Activated T-cell treated with anti-CD3 and anti-CD28 coated beads, Interleukin-2, amount 50 U/mL, for 72 hours (primary cell): ENCODE measurements around the gene CST9L. TPM values are rescaled to one million over a fixed set of nuclear protein-coding genes. Genes with fewer than 3 reads are reported as not detected.

ENCODE experiments used
- ATAC-seq, 2 donors: fragments of 150-1000 bp; cut with Tn5 transposase; replicated peaks in 1 of 2; 2 replicates each; pipeline ENCODE4 v1.10.0; 2021; ENCODE audit warnings: moderate library complexity in 2 of 2, mild to moderate bottlenecking in 1 of 2
- DNase-seq, 2 donors: peaks; one replicate each; pipeline ENCODE4 v3.0.0; 2021 to 2022; ENCODE audit warnings: mixed read lengths in 1 of 2
- H3K27ac Mint-ChIP-seq: one replicate; pipeline ENCODE4 v1.8.0; 2022; ENCODE audit warnings: mild to moderate bottlenecking, moderate library complexity, mixed read lengths
- H3K27me3 Mint-ChIP-seq: one replicate; pipeline ENCODE4 v1.8.0; 2022; ENCODE audit warnings: low read depth, mixed read lengths
- H3K36me3 Mint-ChIP-seq, 2 donors: one replicate each; pipeline ENCODE4 v1.8.0; 2022; ENCODE audit warnings: mixed read lengths in 2 of 2, mild to moderate bottlenecking in 1 of 2; ENCODE audit not compliant: insufficient read depth in 2 of 2
- H3K4me1 Mint-ChIP-seq: one replicate; pipeline ENCODE4 v1.8.0; 2022; ENCODE audit warnings: low read depth, mixed read lengths
- H3K4me3 Mint-ChIP-seq, 2 donors: one replicate each; pipeline ENCODE4 v1.8.0; 2022; ENCODE audit warnings: mild to moderate bottlenecking in 2 of 2, mixed read lengths in 2 of 2, moderate library complexity in 2 of 2
- H3K9me3 Mint-ChIP-seq, 2 donors: one replicate each; pipeline ENCODE4 v1.8.0; 2022; ENCODE audit warnings: mixed read lengths in 2 of 2
- total RNA-seq, 2 donors: library from RNA; stranded (reverse); gene quantifications; one replicate each; pipeline ENCODE4 v1.2.3, GENCODE V29; 2022

Gene CST9L
- total RNA-seq, 2 donors from 2014 or later, result not detected

GRCh38 chr20:23550227-23550626 lies 18.1 kb downstream of the CST9L start:
- no peak for ATAC-seq
- H3K9me3 Mint-ChIP-seq, result no peaks in the 10 kb centered on the region
- no peak for DNase-seq
- no peaks in the 10 kb centered on the region for H3K36me3 Mint-ChIP-seq
- no peak overlapping the region for H3K27ac Mint-ChIP-seq
- no peaks in the 10 kb centered on the region for H3K27me3 Mint-ChIP-seq
- H3K4me3 Mint-ChIP-seq, result no peak overlapping the region
- no peaks in the 10 kb centered on the region for H3K4me1 Mint-ChIP-seq

- ATAC-seq, result no peak
- Mint-ChIP-seq H3K27me3 (peaks cover 8% of the 10 kb centered on the region), H3K4me1 (no peaks in the 10 kb centered on the region)
Measured at GRCh38 chr20:23548408-23548807, 19.9 kb downstream of the CST9L start.

GRCh38 chr20:23547613-23548012 lies 20.7 kb downstream of the CST9L start:
- no peaks in the 10 kb centered on the region for H3K9me3 Mint-ChIP-seq
- DNase-seq, result no peak
- H3K4me1 Mint-ChIP-seq, result no peaks in the 10 kb centered on the region
- H3K27me3 Mint-ChIP-seq, result peaks cover 8% of the 10 kb centered on the region
- no peaks in the 10 kb centered on the region for H3K36me3 Mint-ChIP-seq
- no peak overlapping the region for H3K4me3 Mint-ChIP-seq
- no peak for ATAC-seq
- no peak overlapping the region for H3K27ac Mint-ChIP-seq

More at GRCh38 chr20:23548408-23548807, 19.9 kb downstream of the CST9L start:
- H3K27ac Mint-ChIP-seq, result no peak overlapping the region
- no peaks in the 10 kb centered on the region for H3K9me3 Mint-ChIP-seq
- DNase-seq, result no peak
- H3K4me3 Mint-ChIP-seq, result no peak overlapping the region
- H3K36me3 Mint-ChIP-seq, result no peaks in the 10 kb centered on the region

- Mint-ChIP-seq H3K4me3 (no peak overlapping the region), H3K4me1 (no peaks in the 10 kb centered on the region), H3K27me3 (peaks cover 8% of the 10 kb centered on the region), H3K36me3 (no peaks in the 10 kb centered on the region), H3K27ac (no peak overlapping the region), H3K9me3 (no peaks in the 10 kb centered on the region)
- DNase-seq (no peak), ATAC-seq (no peak)
Measured at GRCh38 chr20:23546435-23547144, 21.7 kb downstream of the CST9L start.

- Mint-ChIP-seq H3K9me3 (no peaks in the 10 kb centered on the region), H3K27me3 (peaks cover 8% of the 10 kb centered on the region), H3K27ac (no peak overlapping the region), H3K4me3 (no peak overlapping the region), H3K36me3 (no peaks in the 10 kb centered on the region), H3K4me1 (no peaks in the 10 kb centered on the region)
- ATAC-seq (no peak), DNase-seq (no peak)
Measured at GRCh38 chr20:23544133-23544532, 24.2 kb downstream of the CST9L start.

- DNase-seq (no peak), ATAC-seq (no peak)
- H3K9me3 Mint-ChIP-seq, result no peaks in the 10 kb centered on the region
- H3K36me3 Mint-ChIP-seq, result no peaks in the 10 kb centered on the region
- H3K27ac Mint-ChIP-seq, result no peak overlapping the region
- no peaks in the 10 kb centered on the region for H3K4me1 Mint-ChIP-seq
- H3K4me3 Mint-ChIP-seq, result no peak overlapping the region
- peaks cover 8% of the 10 kb centered on the region for H3K27me3 Mint-ChIP-seq
Measured at GRCh38 chr20:23542801-23543200, 25.5 kb downstream of the CST9L start.

GRCh38 chr20:23541776-23542175 lies 26.5 kb downstream of the CST9L start:
- peaks cover 8% of the 10 kb centered on the region for H3K27me3 Mint-ChIP-seq
- H3K36me3 Mint-ChIP-seq, result no peaks in the 10 kb centered on the region
- ATAC-seq (no peak), DNase-seq (no peak)
- H3K9me3 Mint-ChIP-seq, result no peaks in the 10 kb centered on the region
- H3K27ac Mint-ChIP-seq, result no peak overlapping the region
- H3K4me1 Mint-ChIP-seq, result no peaks in the 10 kb centered on the region
- no peak overlapping the region for H3K4me3 Mint-ChIP-seq

- H3K4me3 Mint-ChIP-seq, result no peak overlapping the region
- no peak overlapping the region for H3K27ac Mint-ChIP-seq
- ATAC-seq, result no peak
- DNase-seq, result no peak
- H3K36me3 Mint-ChIP-seq, result no peaks in the 10 kb centered on the region
- H3K9me3 Mint-ChIP-seq, result no peaks in the 10 kb centered on the region
- H3K4me1 Mint-ChIP-seq, result no peaks in the 10 kb centered on the region
- H3K27me3 Mint-ChIP-seq, result peaks cover 8% of the 10 kb centered on the region
Measured at GRCh38 chr20:23541330-23541729, 27.0 kb downstream of the CST9L start.

- peaks cover 8% of the 10 kb centered on the region for H3K27me3 Mint-ChIP-seq
- H3K4me3 Mint-ChIP-seq, result no peak overlapping the region
- H3K4me1 Mint-ChIP-seq, result no peaks in the 10 kb centered on the region
- ATAC-seq (no peak), DNase-seq (no peak)
- no peak overlapping the region for H3K27ac Mint-ChIP-seq
- no peaks in the 10 kb centered on the region for H3K9me3 Mint-ChIP-seq
- no peaks in the 10 kb centered on the region for H3K36me3 Mint-ChIP-seq
Measured at GRCh38 chr20:23540624-23541023, 27.7 kb downstream of the CST9L start.

GRCh38 chr20:23537030-23537429 lies 31.3 kb downstream of the CST9L start:
- ATAC-seq (no peak), DNase-seq (no peak)
- no peaks in the 10 kb centered on the region for H3K4me1 Mint-ChIP-seq
- no peak overlapping the region for H3K4me3 Mint-ChIP-seq
- no peak overlapping the region for H3K27ac Mint-ChIP-seq
- peaks cover 0 to 2% of the 10 kb centered on the region in 2 donors for H3K9me3 Mint-ChIP-seq
- H3K27me3 Mint-ChIP-seq, result no peaks in the 10 kb centered on the region
- no peaks in the 10 kb centered on the region for H3K36me3 Mint-ChIP-seq

- Mint-ChIP-seq H3K27ac (no peak overlapping the region), H3K9me3 (peaks cover 0 to 2% of the 10 kb centered on the region in 2 donors), H3K4me1 (peaks cover 1% of the 10 kb centered on the region), H3K27me3 (no peaks in the 10 kb centered on the region), H3K36me3 (no peaks in the 10 kb centered on the region), H3K4me3 (no peak overlapping the region)
- DNase-seq, result no peak
- no peak for ATAC-seq
Measured at GRCh38 chr20:23536328-23536974, 31.8 kb downstream of the CST9L start.

GRCh38 chr20:23534801-23535593 lies 33.3 kb downstream of the CST9L start:
- H3K9me3 Mint-ChIP-seq, result peaks cover 0 to 7% of the 10 kb centered on the region in 2 donors
- H3K4me3 Mint-ChIP-seq, result no peak overlapping the region
- H3K27ac Mint-ChIP-seq, result no peak overlapping the region
- peaks cover 11% of the 10 kb centered on the region for H3K4me1 Mint-ChIP-seq
- no peak for DNase-seq
- ATAC-seq, result no peak
- no peaks in the 10 kb centered on the region for H3K27me3 Mint-ChIP-seq
- H3K36me3 Mint-ChIP-seq, result peaks cover 3% of the 10 kb centered on the region in 2 donors

GRCh38 chr20:23533161-23533560 lies 35.1 kb downstream of the CST9L start:
- DNase-seq (no peak), ATAC-seq (no peak)
- H3K27ac Mint-ChIP-seq, result no peak overlapping the region
- peaks cover 9 to 13% of the 10 kb centered on the region in 2 donors for H3K9me3 Mint-ChIP-seq
- no peaks in the 10 kb centered on the region for H3K27me3 Mint-ChIP-seq
- H3K4me3 Mint-ChIP-seq, result no peak overlapping the region
- H3K36me3 Mint-ChIP-seq, result peaks cover 8 to 11% of the 10 kb centered on the region in 2 donors
- H3K4me1 Mint-ChIP-seq, result peaks cover 21% of the 10 kb centered on the region
